ENCODE data around the gene IQSEC2.

The IQSEC2 gene

DNA sequence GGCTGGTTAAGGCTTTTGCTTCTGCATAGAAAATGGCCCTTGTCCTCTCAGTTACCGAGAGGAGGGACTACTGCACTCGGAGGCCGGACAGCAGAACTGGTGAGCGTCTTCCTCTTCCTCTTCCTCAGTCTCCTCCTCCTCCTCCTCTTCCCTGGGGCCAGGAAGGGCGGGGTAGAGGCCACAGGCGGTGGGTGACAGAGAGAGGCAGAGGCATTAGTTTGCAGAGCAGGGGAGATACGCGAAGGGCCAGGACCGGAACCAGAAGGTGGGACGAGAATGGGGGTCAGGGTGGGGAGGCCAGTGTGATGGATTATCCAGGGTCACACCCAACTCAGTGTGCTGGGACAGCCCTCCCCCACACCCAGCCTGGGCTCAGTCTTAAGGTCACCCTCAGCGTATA is 14.5 kb downstream of the IQSEC2 start:
- DNase-seq = no peak

- no peak for DNase-seq
Measured at GRCh38 chrX:53265771-53266574, 15.4 kb downstream of the IQSEC2 start.

- DNase-seq = no peak
Measured at GRCh38 chrX:53263597-53264094, 17.7 kb downstream of the IQSEC2 start.

GRCh38 chrX:53262918-53263394 is 18.4 kb downstream of the IQSEC2 start:
- DNase-seq = no peak

GRCh38 chrX:53262189-53262917 is 19.0 kb downstream of the IQSEC2 start:
- DNase-seq = no peak

DNA sequence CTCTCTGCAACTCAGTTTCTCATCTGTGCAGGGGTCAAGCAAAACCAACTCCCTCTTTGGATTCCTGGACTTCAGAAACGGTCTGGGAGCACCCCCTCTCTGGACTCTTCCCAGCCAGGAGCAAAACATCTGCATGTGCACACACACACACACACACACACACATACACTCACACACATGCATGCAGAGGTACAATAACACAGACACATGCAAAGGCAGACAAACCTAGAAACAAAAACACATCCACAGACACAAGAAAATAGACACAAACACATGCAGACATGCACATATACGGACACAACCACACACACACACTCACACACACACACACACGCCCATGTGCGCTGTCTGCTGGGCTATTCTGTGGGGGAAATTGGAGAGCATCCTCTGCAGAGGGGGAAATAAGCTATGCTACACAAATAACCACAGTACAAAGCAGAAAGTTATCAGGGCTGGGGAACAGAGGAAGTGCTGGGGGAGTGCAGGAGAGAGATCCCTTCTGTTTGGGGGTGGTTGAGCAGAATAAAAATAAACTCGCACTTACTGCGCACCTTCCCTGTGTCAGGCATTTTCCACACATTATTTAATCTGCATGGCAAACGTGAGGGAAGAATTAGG is 19.9 kb downstream of the IQSEC2 start:
- DNase-seq = no peak

- no peak for DNase-seq
Measured at GRCh38 chrX:53260836-53261235, 20.5 kb downstream of the IQSEC2 start.

DNA sequence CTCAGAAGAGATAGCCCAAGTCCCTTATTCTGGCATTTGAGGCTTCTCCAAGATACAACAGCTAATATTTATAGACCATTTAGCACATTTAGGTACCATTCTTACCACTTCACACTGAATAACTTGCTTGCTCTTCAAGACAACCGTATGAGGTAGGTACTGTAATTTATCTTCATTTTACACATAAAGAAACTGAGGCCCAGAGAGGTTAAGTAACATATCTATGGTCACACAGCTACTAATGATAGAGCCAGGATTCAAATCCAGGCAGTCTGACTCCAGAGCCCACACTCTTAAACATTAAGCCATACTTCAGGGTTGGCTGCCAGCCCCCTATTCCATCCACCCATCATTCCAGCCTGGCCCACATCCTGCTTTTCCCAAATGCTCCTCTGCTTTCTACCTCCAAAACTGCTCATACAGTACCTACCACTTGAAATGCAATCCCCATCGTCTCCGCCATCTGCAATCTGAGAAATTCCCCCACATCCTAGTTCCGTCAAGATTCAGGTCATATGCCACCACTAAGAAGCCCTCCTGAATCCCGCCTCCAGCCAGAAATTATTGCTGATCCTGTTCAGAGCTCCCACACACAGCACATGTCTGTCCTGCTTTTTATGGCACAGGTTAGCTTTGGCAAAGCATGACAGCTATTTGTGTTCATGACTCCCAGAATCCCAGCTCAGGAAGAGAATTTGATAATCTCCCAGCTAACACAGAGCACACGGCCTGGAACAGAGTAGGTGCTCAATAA is 23.5 kb downstream of the IQSEC2 start:
- DNase-seq = no peak

GRCh38 chrX:53257166-53257565 is 24.2 kb downstream of the IQSEC2 start:
- no peak for DNase-seq

DNA sequence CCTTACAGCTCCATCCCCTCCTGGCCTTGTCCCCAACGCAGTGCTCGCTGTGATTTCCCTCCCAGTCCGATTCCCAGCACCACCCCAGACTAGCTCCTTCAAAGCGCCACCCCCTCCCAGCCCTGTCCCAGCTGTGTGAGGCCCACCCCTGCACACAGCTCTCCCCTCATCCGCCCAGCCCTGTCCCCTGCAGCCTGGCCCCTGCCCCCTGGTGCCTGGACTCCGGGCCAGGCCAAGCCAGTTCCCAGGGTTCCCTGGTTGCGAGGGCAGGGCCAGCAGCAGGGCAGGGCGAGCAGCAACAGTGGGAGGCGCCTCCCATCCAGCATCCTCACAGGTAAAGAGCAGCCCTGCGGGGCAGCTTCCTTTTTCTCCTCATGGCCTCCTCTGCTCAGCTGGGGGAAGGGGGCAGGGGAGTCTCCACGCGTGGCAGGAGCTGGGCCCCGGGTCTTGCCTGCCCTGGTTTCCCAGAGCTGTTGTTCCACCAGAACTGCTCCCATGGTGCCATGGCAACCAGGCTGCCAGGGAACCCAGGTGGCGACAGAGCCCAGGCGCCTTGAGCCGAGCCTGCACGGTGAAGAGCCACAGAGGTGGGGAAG is 24.8 kb downstream of the IQSEC2 start:
- no peak for DNase-seq

DNA sequence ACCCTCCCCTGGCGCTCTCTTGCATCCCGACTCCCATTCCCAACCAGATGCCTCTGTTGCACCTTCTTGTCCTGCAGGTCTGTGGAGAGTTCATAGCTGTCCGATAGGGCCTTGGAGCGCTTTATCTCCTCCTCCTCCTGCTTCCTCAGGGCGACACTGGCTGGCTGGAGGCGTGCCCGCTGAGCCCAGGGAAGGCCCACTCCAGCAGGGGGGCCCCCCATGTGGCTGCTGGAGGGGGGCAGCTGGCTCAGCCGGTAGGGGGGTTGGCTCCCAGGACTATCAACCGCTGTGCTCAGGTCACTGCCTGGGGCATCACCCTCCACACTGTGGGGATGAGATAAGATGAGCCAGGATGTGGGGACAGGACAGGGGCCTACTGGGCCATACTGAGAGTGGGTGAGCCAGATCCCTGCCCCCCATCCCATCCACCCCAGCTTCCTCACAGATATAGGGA is 25.6 kb downstream of the IQSEC2 start:
- DNase-seq = no peak

GRCh38 chrX:53254570-53255461 is 26.6 kb downstream of the IQSEC2 start:
- DNase-seq = no peak

- no peak for DNase-seq
Measured at GRCh38 chrX:53253293-53254020, 27.9 kb downstream of the IQSEC2 start.

DNA sequence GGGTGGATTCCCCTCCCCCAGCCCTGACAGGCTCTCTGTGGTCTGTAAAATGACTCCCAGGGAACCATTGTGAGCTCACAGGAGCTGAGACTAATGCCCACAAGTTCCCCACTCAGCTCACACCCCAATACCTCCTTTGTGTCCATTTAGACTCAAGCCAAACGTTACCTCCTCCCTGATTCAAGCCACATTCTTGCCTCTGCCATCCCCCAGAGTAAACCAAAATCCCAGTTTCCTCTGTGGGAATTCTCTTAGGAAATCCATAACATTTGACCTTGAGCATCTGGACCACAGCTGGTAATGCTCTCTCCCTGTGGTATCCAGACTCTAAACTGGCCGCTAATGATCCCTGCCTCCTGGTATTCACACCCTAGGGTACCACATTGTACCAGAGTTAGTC is 30.1 kb downstream of the IQSEC2 start:
- no peak for DNase-seq

GRCh38 chrX:53250556-53250955 is 30.8 kb downstream of the IQSEC2 start:
- no peak for DNase-seq

GRCh38 chrX:53249408-53250042 is 31.9 kb downstream of the IQSEC2 start:
- no peak for DNase-seq

DNA sequence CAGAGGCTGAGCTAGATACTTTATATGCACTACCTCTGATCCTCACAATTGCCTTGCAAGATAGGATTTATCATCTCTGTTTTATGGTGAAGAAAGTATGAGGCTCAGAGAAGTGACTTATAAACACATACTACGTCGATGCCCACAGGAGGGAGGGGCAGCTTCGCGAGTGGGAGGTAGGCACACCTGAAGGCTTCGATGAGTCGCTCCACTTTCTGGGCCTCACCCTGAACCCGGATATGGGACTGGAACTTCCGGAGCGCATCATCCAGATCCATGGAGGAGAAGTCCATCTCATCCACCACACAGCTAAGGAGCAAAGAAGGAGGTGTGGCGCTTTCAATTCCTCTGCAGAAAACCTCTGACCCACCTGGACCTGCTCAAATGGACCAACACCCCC is 33.5 kb downstream of the IQSEC2 start:
- no peak for DNase-seq

GRCh38 chrX:53246231-53246630 is 35.2 kb downstream of the IQSEC2 start:
- DNase-seq = no peak

- no peak for DNase-seq
Measured at GRCh38 chrX:53244610-53245009, 36.8 kb downstream of the IQSEC2 start.

DNA sequence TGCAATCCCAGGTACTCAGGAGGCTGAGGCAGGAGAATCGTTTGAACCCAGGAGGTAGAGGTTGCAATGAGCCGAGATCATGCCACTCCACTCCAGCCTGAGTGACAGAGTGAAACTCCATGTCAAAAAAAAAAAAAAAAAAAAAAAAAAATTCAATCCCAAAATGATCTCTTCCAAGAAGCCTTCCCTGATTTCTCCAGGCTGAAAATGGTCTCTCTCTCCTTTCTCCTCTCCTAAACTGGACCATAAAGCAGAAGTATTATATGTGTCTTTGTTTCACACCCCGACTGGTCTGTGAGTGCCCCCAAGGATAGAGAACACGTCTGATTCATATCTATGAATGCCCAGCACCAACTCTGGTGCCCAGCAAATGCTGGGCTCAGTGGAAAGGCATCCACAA is 39.1 kb downstream of the IQSEC2 start:
- no peak for DNase-seq
